ES-I3 (cell line): ENCODE results near the gene WDFY3.
"Not testable (repeated sequence)": the region's sequence is repeated elsewhere in the genome, so short reads cannot be mapped to it uniquely, and the experiment has no call there.

Experiments
- H3K36me3 ChIP-seq: 2 replicates; pipeline ENCODE4 v1.6.1; 2013; ENCODE audit warnings: mild to moderate bottlenecking, low read length, control low read depth, moderate library complexity; ENCODE audit not compliant: insufficient read depth
- H3K4me1 ChIP-seq: 2 replicates; pipeline ENCODE4 v1.6.1; 2013; ENCODE audit warnings: mild to moderate bottlenecking, control low read depth, low read length; ENCODE audit not compliant: insufficient read depth
- H3K9ac ChIP-seq: 2 replicates; pipeline ENCODE4 v1.6.1; 2013; ENCODE audit warnings: low read depth, mild to moderate bottlenecking, low read length, moderate library complexity
- H3K9me3 ChIP-seq: 2 replicates; pipeline ENCODE4 v1.6.1; 2013; ENCODE audit warnings: mild to moderate bottlenecking, low read length, moderate library complexity; ENCODE audit not compliant: control insufficient read depth, insufficient read depth

Gene WDFY3

GRCh38 chr4:84677093-84677492, 289.4 kb downstream of the WDFY3 start:
- Histone ChIP-seq H3K36me3 (peaks cover 15% of the 10 kb centered on the region; the same call in 1 of the 2 replicates), H3K4me1 (no peaks in the 10 kb centered on the region; the same call in 1 of the 2 replicates), H3K9me3 (no peaks in the 10 kb centered on the region), H3K9ac (no peak overlapping the region)

- peaks cover 16% of the 10 kb centered on the region for H3K36me3 ChIP-seq
- H3K9me3 ChIP-seq, result no peaks in the 10 kb centered on the region
- H3K9ac ChIP-seq, result no peak overlapping the region
- no peaks in the 10 kb centered on the region for H3K4me1 ChIP-seq
Measured at GRCh38 chr4:84673475-84674240, 292.8 kb downstream of the WDFY3 start.

- H3K9ac ChIP-seq, result no peak overlapping the region
- no peaks in the 10 kb centered on the region for H3K9me3 ChIP-seq
- peaks cover 16% of the 10 kb centered on the region for H3K36me3 ChIP-seq
- no peaks in the 10 kb centered on the region for H3K4me1 ChIP-seq
Measured at GRCh38 chr4:84672177-84672576, 294.3 kb downstream of the WDFY3 start.

- no peaks in the 10 kb centered on the region for H3K4me1 ChIP-seq
- peaks cover 11% of the 10 kb centered on the region for H3K36me3 ChIP-seq
- H3K9me3 ChIP-seq, result no peaks in the 10 kb centered on the region
- H3K9ac ChIP-seq, result no peak overlapping the region
Measured at GRCh38 chr4:84669201-84669600, 297.3 kb downstream of the WDFY3 start.

GRCh38 chr4:84666439-84666838, 300.1 kb downstream of the WDFY3 start:
- H3K4me1 ChIP-seq, result no peaks in the 10 kb centered on the region
- H3K36me3 ChIP-seq, result peaks cover 4% of the 10 kb centered on the region; the same call in 1 of the 2 replicates
- H3K9ac ChIP-seq, result no peak overlapping the region
- H3K9me3 ChIP-seq, result no peaks in the 10 kb centered on the region

GRCh38 chr4:84664767-84665166, 301.7 kb downstream of the WDFY3 start:
- not testable (repeated sequence) for H3K9me3 ChIP-seq, H3K9ac ChIP-seq, H3K36me3 ChIP-seq, H3K4me1 ChIP-seq

- Histone ChIP-seq H3K4me1 (0 out of 2 replicates have a peak, but pooled peaks cover 3% of the 10 kb centered on the region), H3K36me3 (no peaks in the 10 kb centered on the region), H3K9ac (no peak overlapping the region), H3K9me3 (peaks cover 6% of the 10 kb centered on the region; the same call in 1 of the 2 replicates)
Measured at GRCh38 chr4:84661191-84661939, 305.1 kb downstream of the WDFY3 start.

- no peak overlapping the region for H3K9ac ChIP-seq
- H3K4me1 ChIP-seq, result 0 out of 2 replicates have a peak, but pooled peaks cover 3% of the 10 kb centered on the region
- H3K36me3 ChIP-seq, result no peaks in the 10 kb centered on the region
- peaks cover 6% of the 10 kb centered on the region; the same call in 1 of the 2 replicates for H3K9me3 ChIP-seq
Measured at GRCh38 chr4:84660606-84661005, 305.9 kb downstream of the WDFY3 start.

GRCh38 chr4:84652478-84652877, 314.0 kb downstream of the WDFY3 start:
- no peaks in the 10 kb centered on the region for H3K9me3 ChIP-seq
- H3K36me3 ChIP-seq, result no peaks in the 10 kb centered on the region
- no peak overlapping the region for H3K9ac ChIP-seq
- peaks cover 10% of the 10 kb centered on the region for H3K4me1 ChIP-seq

- no peaks in the 10 kb centered on the region for H3K9me3 ChIP-seq
- no peak overlapping the region for H3K9ac ChIP-seq
- H3K4me1 ChIP-seq, result peaks cover 13% of the 10 kb centered on the region
- H3K36me3 ChIP-seq, result no peaks in the 10 kb centered on the region
Measured at GRCh38 chr4:84651499-84651898, 315.0 kb downstream of the WDFY3 start.

GRCh38 chr4:84648863-84649647, 317.4 kb downstream of the WDFY3 start:
- H3K9ac ChIP-seq, result no peak overlapping the region
- H3K4me1 ChIP-seq, result peaks cover 13% of the 10 kb centered on the region
- 0 out of 2 replicates have a peak, but pooled peaks cover 2% of the 10 kb centered on the region for H3K36me3 ChIP-seq

GRCh38 chr4:84648178-84648577, 318.3 kb downstream of the WDFY3 start:
- Histone ChIP-seq H3K36me3 (0 out of 2 replicates have a peak, but pooled peaks cover 6% of the 10 kb centered on the region), H3K9ac (no peak overlapping the region), H3K9me3 (no peaks in the 10 kb centered on the region), H3K4me1 (peaks cover 13% of the 10 kb centered on the region)

More at GRCh38 chr4:84648863-84649647, 317.4 kb downstream of the WDFY3 start:
- no peaks in the 10 kb centered on the region for H3K9me3 ChIP-seq

GRCh38 chr4:84647312-84647884, 319.1 kb downstream of the WDFY3 start:
- Histone ChIP-seq H3K9me3 (no peaks in the 10 kb centered on the region), H3K36me3 (0 out of 2 replicates have a peak, but pooled peaks cover 6% of the 10 kb centered on the region), H3K9ac (no peak overlapping the region)

GRCh38 chr4:84644087-84644486, 322.4 kb downstream of the WDFY3 start:
- peaks cover 13% of the 10 kb centered on the region for H3K4me1 ChIP-seq
- no peak overlapping the region for H3K9ac ChIP-seq
- 0 out of 2 replicates have a peak, but pooled peaks cover 6% of the 10 kb centered on the region for H3K36me3 ChIP-seq
- H3K9me3 ChIP-seq, result no peaks in the 10 kb centered on the region

More at GRCh38 chr4:84647312-84647884, 319.1 kb downstream of the WDFY3 start:
- peaks cover 13% of the 10 kb centered on the region for H3K4me1 ChIP-seq
